Measurements from ENCODE around the gene KRTAP5-2.

Gene KRTAP5-2

GRCh38 chr11:1565904-1566247 is 32.2 kb downstream of the KRTAP5-2 start:
- DNase-seq = no peak

DNA sequence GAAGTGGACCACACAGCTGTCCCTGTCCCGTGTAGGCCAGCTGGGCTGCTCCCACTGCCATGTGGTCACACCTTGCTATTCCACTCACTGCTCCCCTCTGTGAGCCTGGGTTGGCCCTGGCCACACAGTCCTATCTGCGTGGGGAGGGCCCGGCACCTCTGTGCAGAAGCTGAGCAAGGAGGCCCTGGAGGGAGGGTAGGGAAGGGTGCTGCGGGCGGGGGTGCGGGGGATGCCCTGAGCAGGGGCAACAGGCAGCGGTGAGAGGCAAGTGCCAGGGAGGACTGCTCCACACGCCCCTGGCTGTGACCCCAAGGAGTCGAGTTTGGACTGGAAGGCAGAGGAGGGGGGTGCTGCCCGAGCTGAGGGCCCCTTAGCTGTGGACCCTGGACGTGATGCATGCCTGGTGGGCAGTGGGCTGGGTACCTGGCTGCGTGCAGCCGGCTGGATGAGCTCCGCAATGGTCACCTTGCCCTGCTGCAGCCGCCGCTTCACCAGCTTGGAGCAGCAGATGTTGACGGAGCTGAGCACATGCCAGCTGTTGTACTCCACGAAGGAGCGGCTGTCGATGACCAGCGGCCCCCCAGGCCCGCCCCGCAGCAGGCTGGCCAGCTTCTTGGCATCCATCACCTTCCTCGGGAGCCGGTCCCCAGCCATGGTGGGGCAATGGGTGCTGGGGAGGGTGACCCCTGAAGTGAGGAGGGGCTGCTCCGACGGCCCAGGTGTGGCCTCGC is 32.8 kb downstream of the KRTAP5-2 start:
- DNase-seq = no peak

DNA sequence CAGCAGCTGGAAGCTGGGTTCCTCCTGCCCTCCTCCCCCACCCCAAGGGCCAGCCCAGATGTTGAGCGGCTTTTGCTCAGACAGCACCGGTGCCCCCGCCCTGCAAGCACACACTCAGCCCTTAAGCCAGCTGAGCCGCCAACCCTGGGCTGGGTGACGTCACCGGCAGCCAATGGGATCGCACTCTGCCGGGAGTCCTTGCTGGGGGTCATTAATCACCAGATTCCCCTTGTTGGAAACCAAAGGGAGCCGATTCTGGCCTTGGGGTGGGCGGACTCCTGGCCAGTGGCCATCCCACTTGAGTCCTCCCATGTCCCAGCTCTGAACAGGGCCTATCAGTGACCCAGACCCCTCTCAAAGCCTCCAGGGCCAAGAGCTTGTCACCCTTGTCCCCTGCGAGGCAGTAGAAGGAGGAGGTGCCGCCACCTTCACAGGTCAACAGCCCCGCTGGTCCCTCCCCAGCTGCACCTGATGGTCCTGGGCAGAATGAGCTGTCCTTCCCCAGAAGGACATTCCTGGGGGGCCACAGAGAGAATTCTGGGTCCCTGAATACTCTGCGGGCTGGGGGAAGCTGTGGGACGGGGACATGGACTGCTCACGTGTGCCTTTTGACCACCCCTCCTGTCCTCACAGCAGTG is 33.4 kb downstream of the KRTAP5-2 start:
- DNase-seq = peak; percentile 31

GRCh38 chr11:1563697-1564534 is 34.2 kb downstream of the KRTAP5-2 start:
- DNase-seq = no peak

DNA sequence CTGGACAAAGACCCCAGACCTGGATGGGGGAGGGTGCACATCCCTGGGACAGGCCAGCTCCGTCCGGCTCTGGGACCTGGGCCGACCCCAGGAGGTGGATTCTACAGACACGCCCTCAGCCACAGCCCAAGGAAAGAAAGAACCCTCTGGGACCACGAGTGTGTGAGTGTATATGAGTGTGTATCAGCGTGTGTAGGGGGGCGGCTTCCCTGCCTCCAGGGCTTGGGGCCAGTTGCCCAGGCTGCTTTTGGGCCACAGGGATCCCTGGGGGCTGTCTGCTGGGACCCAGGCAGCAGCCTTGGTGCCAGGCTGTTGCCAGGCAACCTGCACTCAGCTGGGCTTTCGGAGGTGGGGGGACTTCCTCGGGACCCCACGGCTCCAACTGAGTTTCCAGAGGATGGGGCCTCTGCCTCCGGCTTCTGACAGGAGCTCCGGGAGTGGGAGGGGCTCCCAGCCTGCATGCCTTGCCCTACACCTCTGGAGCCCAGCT is 34.9 kb downstream of the KRTAP5-2 start:
- DNase-seq = no peak

GRCh38 chr11:1562469-1563148 is 35.5 kb downstream of the KRTAP5-2 start:
- DNase-seq = no peak

- no peak for DNase-seq
These were observed 36.1 kb downstream of the KRTAP5-2 start for GRCh38 chr11:1561955-1562354.

DNA sequence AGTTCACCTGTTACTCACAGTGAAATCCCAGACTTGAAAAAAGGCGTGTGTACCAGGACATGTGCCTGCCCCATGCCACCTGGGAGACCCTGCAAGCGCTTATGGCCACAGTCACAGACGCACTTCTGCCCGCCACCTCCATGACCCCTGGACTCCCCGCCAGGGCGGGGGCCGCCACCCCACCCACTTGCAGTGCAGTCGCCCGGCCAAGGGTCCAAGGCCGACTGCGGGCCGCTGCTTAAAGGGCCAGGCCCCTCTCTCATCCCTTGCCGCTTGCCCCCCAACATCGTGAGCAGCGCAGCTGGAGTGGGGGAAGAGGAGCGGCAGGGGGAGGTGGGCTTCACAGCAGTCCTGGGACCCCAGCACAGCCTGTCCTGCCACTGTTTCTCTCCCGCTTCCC is 36.8 kb downstream of the KRTAP5-2 start:
- DNase-seq = no peak

- no peak for DNase-seq
These were observed 37.3 kb downstream of the KRTAP5-2 start for GRCh38 chr11:1560649-1561251.

DNA sequence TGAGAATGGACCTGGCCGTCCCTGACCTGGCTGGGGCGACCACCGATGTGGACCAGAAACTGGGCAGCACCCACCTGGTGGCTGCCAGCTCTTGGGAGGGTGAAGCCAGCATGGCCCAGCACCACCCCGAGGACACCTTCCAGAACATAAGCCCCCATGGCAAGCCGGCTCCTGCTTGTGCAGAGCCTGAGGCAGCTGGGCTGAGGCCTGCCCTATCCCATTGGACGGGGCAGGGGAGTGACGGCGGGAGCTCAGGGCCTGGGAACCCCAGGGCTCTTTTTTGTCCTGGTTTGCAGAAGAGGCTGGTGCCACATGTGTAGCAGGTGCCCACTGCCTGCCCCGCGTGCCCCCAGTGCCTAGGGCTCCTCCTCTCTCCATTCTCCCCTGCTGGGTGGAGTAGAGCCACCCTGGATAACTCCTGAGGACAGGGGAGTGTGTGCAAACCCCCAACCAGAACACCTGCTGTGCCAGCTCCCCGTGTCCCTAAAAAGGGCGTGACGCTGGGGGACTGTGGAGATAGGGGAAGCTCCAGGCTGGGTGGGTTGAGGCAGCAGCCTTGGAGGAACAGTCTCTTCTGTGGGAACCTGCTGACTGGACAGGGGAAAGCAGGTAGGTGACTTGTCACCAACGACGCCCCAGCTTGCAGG is 38.0 kb downstream of the KRTAP5-2 start:
- DNase-seq = no peak

- DNase-seq = peak; percentile 28
These were observed 38.8 kb downstream of the KRTAP5-2 start for GRCh38 chr11:1559111-1559951.

DNA sequence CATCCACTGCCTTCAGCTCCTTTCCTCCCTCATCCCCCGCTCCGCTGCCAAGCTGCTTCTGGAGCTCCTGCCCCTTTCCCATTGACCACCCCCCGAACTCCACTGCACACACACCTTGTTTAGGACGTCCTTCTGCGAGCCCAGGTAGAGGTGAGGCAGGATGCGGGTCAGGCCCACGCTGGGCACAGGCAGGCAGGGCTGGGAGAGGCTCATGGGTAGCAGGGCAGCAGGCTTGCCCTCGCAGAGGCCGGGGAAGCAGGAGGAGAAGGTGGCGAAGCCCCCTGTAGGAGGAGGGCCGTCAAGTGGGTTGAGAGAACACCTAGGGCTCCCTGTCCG is 39.4 kb downstream of the KRTAP5-2 start:
- DNase-seq = no peak

DNA sequence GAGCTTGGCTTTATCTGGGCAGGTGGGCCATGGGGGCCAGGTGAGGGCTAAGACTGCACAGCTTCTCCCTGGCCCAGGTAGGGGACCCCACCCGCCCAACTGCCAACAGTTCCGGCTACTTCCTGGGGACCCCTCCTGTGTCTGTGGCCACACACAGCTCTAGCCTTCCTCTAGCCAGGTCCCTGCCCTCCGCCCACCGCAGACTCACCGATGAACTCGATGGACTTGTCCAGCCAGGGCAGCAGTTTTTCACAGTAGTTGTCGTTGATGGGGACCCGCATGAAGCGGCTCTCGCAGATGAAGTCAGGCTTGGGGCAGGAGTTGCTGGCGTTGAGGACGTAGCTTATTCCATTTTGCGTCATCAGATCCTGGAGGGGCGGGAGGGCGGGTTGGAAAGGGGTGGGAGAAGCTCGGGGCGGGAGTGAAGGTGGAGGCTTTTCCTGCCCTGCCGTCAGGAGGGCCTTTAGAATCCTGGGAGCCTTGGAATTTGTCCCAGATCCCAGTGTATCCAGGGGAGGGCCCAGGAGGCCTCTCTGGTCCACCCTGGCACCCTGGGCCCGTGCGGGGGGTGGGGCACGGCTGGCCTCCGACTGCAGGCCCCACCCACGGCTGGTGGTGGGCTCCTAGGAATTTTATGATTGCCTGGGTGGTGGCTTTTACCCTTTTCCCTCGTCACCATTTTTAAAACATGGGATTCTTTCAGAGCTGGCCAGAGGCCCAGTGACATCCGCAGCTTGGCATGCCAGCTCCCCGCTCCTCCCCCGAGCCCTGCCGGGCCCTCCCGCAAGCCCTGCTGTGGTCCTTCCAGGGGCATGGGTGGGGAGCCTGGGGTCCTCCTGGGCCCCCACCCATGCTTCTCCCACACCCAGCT is 40.0 kb downstream of the KRTAP5-2 start:
- no peak for DNase-seq

DNA sequence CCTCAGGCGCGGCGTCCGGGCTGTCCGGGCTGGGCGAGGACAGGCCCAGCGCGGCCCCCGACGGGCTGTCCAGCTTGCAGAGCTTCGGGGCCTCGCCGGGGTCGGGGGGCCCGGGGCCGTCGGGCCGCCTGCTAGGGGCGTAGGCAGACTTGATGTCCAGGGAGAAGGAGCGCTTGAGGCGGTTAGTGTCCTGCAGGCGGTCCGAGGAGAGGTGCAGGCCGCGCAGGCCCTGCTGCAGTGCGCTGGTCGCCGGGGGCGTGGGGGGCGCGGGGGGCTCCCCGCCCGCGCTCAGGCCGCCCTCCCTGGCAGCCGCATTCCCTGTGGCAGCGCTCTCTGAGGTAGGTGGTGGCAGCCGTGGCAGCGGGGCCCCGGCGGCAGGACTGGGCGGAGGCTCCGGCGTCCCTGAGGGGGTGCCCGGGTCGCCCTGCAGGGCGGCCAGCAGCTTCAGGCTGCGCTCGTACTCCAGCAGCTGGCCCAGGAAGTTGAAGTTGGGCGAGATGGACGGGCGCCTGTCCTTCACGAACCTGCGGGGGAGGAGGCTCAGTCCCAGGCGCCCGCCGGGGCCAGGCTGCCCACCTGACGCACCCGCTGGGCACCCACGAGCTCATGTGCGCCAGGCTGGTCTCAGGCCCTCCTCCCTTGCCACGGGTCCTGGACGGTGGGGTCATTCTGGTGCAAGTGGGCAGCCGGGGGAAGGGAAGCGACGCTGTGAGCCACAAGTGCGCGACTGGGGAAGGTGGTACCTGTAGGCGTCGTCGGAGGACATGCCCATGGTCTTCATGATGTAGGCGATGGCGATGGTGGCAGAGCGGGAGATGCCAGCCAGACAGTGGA is 40.8 kb downstream of the KRTAP5-2 start:
- DNase-seq = no peak

- no peak for DNase-seq
These were observed 41.7 kb downstream of the KRTAP5-2 start for GRCh38 chr11:1556278-1556902.

- no peak for DNase-seq
These were observed 42.4 kb downstream of the KRTAP5-2 start for GRCh38 chr11:1555713-1556153.

- no peak for DNase-seq
These were observed 42.9 kb downstream of the KRTAP5-2 start for GRCh38 chr11:1554981-1555712.

Measured in NCI-H1694 (cell line).